Fibroblast of mammary gland (primary cell): ENCODE measurements around the gene USH2A.

Experiments used
- DNase-seq: peaks from one replicate; pipeline ENCODE4 v3.0.0-alpha.2; 2010; ENCODE audit warnings: low read depth
- H3K4me3 ChIP-seq: 2 replicates; pipeline ENCODE4 v1.5.1; 2011; ENCODE audit warnings: low read depth, mild to moderate bottlenecking, low read length, moderate library complexity; ENCODE audit not compliant: control insufficient read depth
- CTCF ChIP-seq: conservative IDR thresholded peaks from 2 replicates; pipeline ENCODE4 v1.5.1; 2011; ENCODE audit warnings: low read depth, low read length, inconsistent platforms; ENCODE audit not compliant: control insufficient read depth, insufficient read depth

The USH2A gene

GRCh38 chr1:215731699-215732098 is 691.5 kb downstream of the USH2A start:
- no peak for TF ChIP-seq CTCF
- DNase-seq, result peak; percentile 8

GRCh38 chr1:215730600-215730999 is 692.6 kb downstream of the USH2A start:
- peak; percentile 8 for DNase-seq
- no peak for TF ChIP-seq CTCF
- no peak overlapping the region for H3K4me3 ChIP-seq

More at GRCh38 chr1:215731699-215732098, 691.5 kb downstream of the USH2A start:
- H3K4me3 ChIP-seq, result no peak overlapping the region

DNA sequence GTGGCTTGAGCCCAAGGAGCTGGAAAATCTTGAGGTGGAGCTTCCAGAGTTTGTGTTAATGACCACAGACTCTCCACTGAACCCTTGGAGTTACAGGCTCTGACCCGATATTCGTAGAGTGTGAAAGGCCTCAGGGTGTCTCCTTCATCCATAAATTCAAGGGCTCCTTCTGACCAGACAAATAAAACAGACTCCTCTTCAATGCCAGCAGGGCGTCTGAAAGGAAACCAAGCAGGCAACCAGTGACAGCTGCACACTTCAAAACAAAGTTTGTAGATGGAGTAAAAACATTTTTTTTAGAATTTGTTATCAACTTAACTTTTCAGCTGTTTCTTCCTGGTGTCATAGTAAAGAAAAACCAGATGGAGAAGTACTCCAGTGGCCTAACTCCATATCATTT is 695.1 kb downstream of the USH2A start:
- TF ChIP-seq CTCF, result no peak
- no peak for DNase-seq
- H3K4me3 ChIP-seq, result no peak overlapping the region

DNA sequence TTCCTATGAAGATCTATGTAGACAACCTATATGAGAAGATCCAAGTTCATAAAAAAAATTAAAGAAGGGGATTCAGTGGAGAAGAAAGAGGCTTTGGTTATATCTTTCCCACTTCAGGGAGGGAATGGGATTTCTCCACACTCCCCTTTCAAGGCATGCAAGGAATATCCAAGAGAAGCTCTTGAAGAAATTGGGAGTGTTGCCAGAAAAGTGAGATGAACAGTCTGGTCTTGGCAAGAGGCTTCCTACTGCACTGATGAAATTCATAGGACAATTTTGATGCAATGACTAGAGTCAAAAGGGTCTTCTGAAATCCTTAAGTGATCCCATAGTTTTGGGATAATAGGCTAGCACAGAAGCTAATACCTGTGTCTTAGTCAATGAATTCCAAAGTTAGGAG is 703.1 kb downstream of the USH2A start:
- peak; percentile 43 for DNase-seq
- H3K4me3 ChIP-seq, result no peak overlapping the region
- TF ChIP-seq CTCF, result no peak

DNA sequence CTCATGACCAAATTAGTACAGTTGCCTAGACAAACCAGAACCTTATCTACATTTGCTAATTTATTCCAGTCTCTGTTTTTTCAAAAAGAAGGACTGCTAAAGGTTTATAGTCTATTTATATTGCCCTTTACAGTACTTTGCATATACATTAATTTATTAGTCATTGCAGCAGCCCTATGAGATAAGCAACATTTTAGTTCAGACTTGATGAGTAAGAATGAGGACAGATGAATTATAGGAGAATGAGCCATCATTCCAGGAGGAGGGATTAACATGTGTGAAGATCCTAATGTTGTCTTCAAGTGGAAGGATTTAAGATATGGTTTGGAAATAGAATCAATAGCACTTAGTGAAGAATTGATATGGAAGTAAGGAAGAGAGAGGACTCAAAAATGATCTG is 703.7 kb downstream of the USH2A start:
- no peak overlapping the region for H3K4me3 ChIP-seq
- peak; percentile 70 for DNase-seq
- no peak for TF ChIP-seq CTCF

DNA sequence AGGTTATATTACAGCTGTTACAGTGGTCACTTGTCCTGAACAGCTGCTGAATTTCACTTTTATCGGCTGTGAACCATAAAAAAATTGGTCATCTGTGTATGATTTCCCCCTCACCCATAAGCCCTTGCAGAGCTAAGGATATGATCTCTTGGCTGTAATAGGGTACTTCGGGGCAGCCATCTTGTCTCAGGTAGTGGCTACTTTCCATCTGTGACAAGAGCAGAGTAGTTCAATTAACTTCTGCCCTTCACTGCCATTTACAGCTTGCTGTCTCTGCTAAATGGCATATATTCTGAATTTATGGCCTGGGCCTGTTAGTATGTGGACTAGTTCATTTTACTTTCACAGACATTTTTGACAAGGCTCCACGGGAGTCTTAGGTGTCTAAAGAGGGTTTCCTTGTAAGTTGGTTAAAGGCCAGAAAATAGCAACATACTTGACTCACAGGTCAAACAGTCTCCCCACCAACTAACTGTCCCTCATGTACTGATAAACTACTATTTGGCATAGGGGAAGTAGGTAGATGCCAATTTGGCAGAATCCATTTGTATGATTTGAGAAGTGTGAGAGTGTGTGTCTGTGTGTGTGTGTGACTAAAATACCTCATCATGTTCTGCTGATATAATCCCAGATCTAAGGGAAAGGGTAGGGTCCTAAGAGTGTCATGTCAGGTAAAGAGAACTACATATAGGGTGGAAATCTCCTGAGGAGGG is 704.5 kb downstream of the USH2A start:
- no peak for TF ChIP-seq CTCF
- no peak overlapping the region for H3K4me3 ChIP-seq
- DNase-seq, result peak; percentile 17
